Hepatocyte (in vitro differentiated cells): ENCODE results near the gene TTLL7.

Source experiments
- EZH2 ChIP-seq: fragments of 200-600 bp; sonication (generic); IDR thresholded peaks from 2 replicates; pipeline ENCODE4 v1.6.1; 2016; ENCODE audit warnings: antibody characterized with exemption, mild to moderate bottlenecking, borderline replicate concordance
- EZH2phosphoT487 ChIP-seq: fragments of 200-600 bp; sonication (generic); IDR thresholded peaks from one replicate; pipeline ENCODE4 v1.6.1; 2018; ENCODE audit warnings: antibody characterized with exemption, mild to moderate bottlenecking, low read depth, moderate library complexity; ENCODE audit not compliant: unreplicated experiment, severe bottlenecking
- TF ChIP-seq, protein P1 (sequence below): fragments of 200-600 bp; sonication (generic); IDR thresholded peaks from 2 replicates; pipeline ENCODE4 v1.5.1; 2016; ENCODE audit warnings: antibody characterized with exemption, mild to moderate bottlenecking; ENCODE audit not compliant: poor library complexity

DNA sequence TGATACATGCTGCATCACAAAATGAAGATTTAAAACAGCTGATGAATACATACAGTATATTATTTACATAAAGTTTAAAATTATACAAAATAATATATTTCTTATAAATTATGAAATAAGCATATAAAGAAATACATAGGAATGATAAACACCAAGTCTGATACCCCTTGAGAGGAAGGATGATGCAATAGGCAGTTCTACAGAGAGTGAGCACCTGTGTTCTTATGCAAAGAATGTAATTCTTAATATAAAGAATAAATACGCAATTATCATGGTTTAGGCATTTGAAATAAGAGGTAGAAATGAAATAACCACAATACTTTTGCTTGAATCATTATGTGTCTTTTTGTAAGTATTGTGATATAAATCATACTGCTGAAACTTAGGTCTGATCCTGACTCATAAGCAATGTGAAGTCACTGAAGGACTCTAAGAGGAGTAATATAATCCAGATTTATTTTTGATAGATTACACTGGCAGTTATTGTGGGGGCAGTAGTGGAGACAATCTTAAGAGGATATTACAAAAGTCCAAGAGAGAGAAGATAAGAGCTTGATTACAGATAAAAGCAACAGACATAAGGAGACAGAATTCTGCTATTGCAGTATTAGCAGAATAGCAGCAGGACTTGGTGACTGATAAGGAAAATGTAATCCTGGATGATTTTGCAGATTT lies 39.0 kb downstream of the TTLL7 start:
- TF ChIP-seq, protein P1, sequence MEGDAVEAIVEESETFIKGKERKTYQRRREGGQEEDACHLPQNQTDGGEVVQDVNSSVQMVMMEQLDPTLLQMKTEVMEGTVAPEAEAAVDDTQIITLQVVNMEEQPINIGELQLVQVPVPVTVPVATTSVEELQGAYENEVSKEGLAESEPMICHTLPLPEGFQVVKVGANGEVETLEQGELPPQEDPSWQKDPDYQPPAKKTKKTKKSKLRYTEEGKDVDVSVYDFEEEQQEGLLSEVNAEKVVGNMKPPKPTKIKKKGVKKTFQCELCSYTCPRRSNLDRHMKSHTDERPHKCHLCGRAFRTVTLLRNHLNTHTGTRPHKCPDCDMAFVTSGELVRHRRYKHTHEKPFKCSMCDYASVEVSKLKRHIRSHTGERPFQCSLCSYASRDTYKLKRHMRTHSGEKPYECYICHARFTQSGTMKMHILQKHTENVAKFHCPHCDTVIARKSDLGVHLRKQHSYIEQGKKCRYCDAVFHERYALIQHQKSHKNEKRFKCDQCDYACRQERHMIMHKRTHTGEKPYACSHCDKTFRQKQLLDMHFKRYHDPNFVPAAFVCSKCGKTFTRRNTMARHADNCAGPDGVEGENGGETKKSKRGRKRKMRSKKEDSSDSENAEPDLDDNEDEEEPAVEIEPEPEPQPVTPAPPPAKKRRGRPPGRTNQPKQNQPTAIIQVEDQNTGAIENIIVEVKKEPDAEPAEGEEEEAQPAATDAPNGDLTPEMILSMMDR: no peak
- no peak for TF ChIP-seq EZH2phosphoT487
- TF ChIP-seq EZH2: no peak
